Measurements from ENCODE around the gene ENDOU.

ENDOU gene

GRCh38 chr12:47747126-47747525 is 21.8 kb upstream of the ENDOU start:
- Histone ChIP-seq H3K4me2 (ENCODE audit: low read depth, low read length, poor library complexity, severe bottlenecking) (no peak overlapping the region), H3K27me3 (ENCODE audit: insufficient read depth, low read length, poor library complexity, severe bottlenecking) (no peaks in the 10 kb centered on the region), H3K9ac (ENCODE audit: low read depth, low read length, poor library complexity, severe bottlenecking) (no peak overlapping the region)

GRCh38 chr12:47746523-47746922 is 21.2 kb upstream of the ENDOU start:
- H3K4me2 ChIP-seq (ENCODE audit: low read depth, low read length, poor library complexity, severe bottlenecking) = no peak overlapping the region
- no peak for TF ChIP-seq EZH2phosphoT487 (IDR thresholded peaks at IDR 0.05; ENCODE audit: borderline replicate concordance)
- TF ChIP-seq CTCF (conservative IDR thresholded peaks at IDR 0.05; ENCODE audit: low read length) = no peak
- no peaks in the 10 kb centered on the region for H3K9me3 ChIP-seq (ENCODE audit: insufficient read depth, low read depth, low read length)
- H3K4me3 ChIP-seq (ENCODE audit: low read length, poor library complexity, severe bottlenecking) = no peak overlapping the region
- H3F3A ChIP-seq (ENCODE audit: low read depth) = peaks cover 4% of the 10 kb centered on the region; the same call in 1 of the 2 replicates
- no peaks in the 10 kb centered on the region for H3K9me2 ChIP-seq (replicated peaks; ENCODE audit: low read depth, low read length)
- H3K9ac ChIP-seq (ENCODE audit: low read depth, low read length, poor library complexity, severe bottlenecking) = no peak overlapping the region
- H3K4me1 ChIP-seq (ENCODE audit: insufficient read depth, low read length, poor library complexity, severe bottlenecking) = peaks cover 9% of the 10 kb centered on the region
- H2AFZ ChIP-seq (ENCODE audit: low read length) = no peak overlapping the region
- H3K79me2 ChIP-seq (ENCODE audit: insufficient read depth, low read length) = no peaks in the 10 kb centered on the region
- no peaks in the 10 kb centered on the region for H4K20me1 ChIP-seq (ENCODE audit: insufficient read depth, low read length, poor library complexity, severe bottlenecking)
- H3K36me3 ChIP-seq (ENCODE audit: insufficient read depth, low read length) = peaks cover 3% of the 10 kb centered on the region; the same call in 1 of the 2 replicates
- H3K27me3 ChIP-seq (ENCODE audit: insufficient read depth, low read length, poor library complexity, severe bottlenecking) = no peaks in the 10 kb centered on the region

More at GRCh38 chr12:47747126-47747525, 21.8 kb upstream of the ENDOU start:
- Histone ChIP-seq H3F3A (ENCODE audit: low read depth) (no peaks in the 10 kb centered on the region), H3K79me2 (ENCODE audit: insufficient read depth, low read length) (no peaks in the 10 kb centered on the region), H3K36me3 (ENCODE audit: insufficient read depth, low read length) (peaks cover 3% of the 10 kb centered on the region; the same call in 1 of the 2 replicates), H2AFZ (ENCODE audit: low read length) (no peak overlapping the region), H3K9me3 (ENCODE audit: insufficient read depth, low read depth, low read length) (no peaks in the 10 kb centered on the region), H3K9me2 (replicated peaks; ENCODE audit: low read depth, low read length) (no peaks in the 10 kb centered on the region), H3K4me3 (ENCODE audit: low read length, poor library complexity, severe bottlenecking) (no peak overlapping the region), H4K20me1 (ENCODE audit: insufficient read depth, low read length, poor library complexity, severe bottlenecking) (no peaks in the 10 kb centered on the region), H3K4me1 (ENCODE audit: insufficient read depth, low read length, poor library complexity, severe bottlenecking) (peaks cover 4% of the 10 kb centered on the region)
- TF ChIP-seq EZH2phosphoT487 (IDR thresholded peaks at IDR 0.05; ENCODE audit: borderline replicate concordance) (no peak), CTCF (conservative IDR thresholded peaks at IDR 0.05; ENCODE audit: low read length) (no peak)

GRCh38 chr12:47746073-47746472 is 20.8 kb upstream of the ENDOU start:
- H3K4me1 ChIP-seq (ENCODE audit: insufficient read depth, low read length, poor library complexity, severe bottlenecking) = peaks cover 11% of the 10 kb centered on the region
- no peaks in the 10 kb centered on the region for H3K79me2 ChIP-seq (ENCODE audit: insufficient read depth, low read length)
- H3K36me3 ChIP-seq (ENCODE audit: insufficient read depth, low read length) = peaks cover 3% of the 10 kb centered on the region; the same call in 1 of the 2 replicates
- no peaks in the 10 kb centered on the region for H3K9me3 ChIP-seq (ENCODE audit: insufficient read depth, low read depth, low read length)
- H3K4me3 ChIP-seq (ENCODE audit: low read length, poor library complexity, severe bottlenecking) = no peak overlapping the region
- TF ChIP-seq CTCF (conservative IDR thresholded peaks at IDR 0.05; ENCODE audit: low read length) (no peak), EZH2phosphoT487 (IDR thresholded peaks at IDR 0.05; ENCODE audit: borderline replicate concordance) (no peak)
- no peak overlapping the region for H3K9ac ChIP-seq (ENCODE audit: low read depth, low read length, poor library complexity, severe bottlenecking)
- no peaks in the 10 kb centered on the region for H3K9me2 ChIP-seq (replicated peaks; ENCODE audit: low read depth, low read length)
- no peaks in the 10 kb centered on the region for H3K27me3 ChIP-seq (ENCODE audit: insufficient read depth, low read length, poor library complexity, severe bottlenecking)
- no peak overlapping the region for H2AFZ ChIP-seq (ENCODE audit: low read length)
- peaks cover 4% of the 10 kb centered on the region; the same call in 1 of the 2 replicates for H3F3A ChIP-seq (ENCODE audit: low read depth)
- H3K4me2 ChIP-seq (ENCODE audit: low read depth, low read length, poor library complexity, severe bottlenecking) = no peak overlapping the region
- no peaks in the 10 kb centered on the region for H4K20me1 ChIP-seq (ENCODE audit: insufficient read depth, low read length, poor library complexity, severe bottlenecking)
